ENCODE data around the gene KIF12. TPM values are rescaled to one million over a fixed set of nuclear protein-coding genes. Genes with fewer than 3 reads are reported as not detected.

KIF12 gene
- total RNA-seq, 1 donor from 2014 or later: 3.3 TPM

DNA sequence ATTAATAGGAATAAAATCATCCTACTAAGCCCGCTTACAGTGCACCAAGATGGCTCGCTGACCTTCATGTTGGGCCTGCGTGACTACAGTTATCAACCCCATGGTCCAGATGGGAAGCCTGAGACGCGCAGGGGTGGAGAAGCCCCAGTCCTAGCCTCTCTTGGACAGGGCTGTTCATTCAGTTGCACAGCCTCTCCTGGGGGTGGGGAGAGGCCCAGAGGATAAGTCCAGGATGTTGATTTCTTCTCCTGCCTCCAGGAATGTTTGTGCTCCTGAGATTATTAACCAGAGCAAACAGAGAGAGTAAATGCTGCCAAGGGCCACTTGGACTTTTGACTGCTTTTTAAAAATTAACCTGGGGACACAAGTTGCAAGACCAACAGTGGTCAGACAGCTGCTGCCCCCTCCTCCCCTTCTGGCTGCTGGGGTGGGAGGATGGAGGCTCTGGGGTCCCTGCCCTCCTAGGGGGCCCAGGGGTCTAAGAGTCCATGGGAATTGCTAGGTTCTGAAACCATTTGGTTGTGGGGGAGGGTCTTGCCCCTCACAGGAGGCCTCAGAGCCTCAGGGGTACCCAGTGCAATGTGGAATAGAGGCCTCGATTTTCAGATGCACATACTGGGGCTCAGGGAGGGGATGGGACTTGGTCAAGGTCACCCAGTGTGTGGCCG lies 18.2 kb downstream of the KIF12 start:
- Mint-ChIP-seq H3K9me3 (no peaks in the 10 kb centered on the region), H3K4me1 (no peaks in the 10 kb centered on the region), H3K27me3 (ENCODE audit: low read depth) (peaks cover 16% of the 10 kb centered on the region), H3K36me3 (no peaks in the 10 kb centered on the region), H3K27ac (no peak overlapping the region), H3K4me3 (no peak overlapping the region)
- no peak for DNase-seq (ENCODE audit: low spot score in 2 of 2, unreplicated experiment in 2 of 2)
- TF ChIP-seq, protein P1, sequence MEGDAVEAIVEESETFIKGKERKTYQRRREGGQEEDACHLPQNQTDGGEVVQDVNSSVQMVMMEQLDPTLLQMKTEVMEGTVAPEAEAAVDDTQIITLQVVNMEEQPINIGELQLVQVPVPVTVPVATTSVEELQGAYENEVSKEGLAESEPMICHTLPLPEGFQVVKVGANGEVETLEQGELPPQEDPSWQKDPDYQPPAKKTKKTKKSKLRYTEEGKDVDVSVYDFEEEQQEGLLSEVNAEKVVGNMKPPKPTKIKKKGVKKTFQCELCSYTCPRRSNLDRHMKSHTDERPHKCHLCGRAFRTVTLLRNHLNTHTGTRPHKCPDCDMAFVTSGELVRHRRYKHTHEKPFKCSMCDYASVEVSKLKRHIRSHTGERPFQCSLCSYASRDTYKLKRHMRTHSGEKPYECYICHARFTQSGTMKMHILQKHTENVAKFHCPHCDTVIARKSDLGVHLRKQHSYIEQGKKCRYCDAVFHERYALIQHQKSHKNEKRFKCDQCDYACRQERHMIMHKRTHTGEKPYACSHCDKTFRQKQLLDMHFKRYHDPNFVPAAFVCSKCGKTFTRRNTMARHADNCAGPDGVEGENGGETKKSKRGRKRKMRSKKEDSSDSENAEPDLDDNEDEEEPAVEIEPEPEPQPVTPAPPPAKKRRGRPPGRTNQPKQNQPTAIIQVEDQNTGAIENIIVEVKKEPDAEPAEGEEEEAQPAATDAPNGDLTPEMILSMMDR (IDR thresholded peaks at IDR 0.05; ENCODE audit: unreplicated experiment): no peak

DNA sequence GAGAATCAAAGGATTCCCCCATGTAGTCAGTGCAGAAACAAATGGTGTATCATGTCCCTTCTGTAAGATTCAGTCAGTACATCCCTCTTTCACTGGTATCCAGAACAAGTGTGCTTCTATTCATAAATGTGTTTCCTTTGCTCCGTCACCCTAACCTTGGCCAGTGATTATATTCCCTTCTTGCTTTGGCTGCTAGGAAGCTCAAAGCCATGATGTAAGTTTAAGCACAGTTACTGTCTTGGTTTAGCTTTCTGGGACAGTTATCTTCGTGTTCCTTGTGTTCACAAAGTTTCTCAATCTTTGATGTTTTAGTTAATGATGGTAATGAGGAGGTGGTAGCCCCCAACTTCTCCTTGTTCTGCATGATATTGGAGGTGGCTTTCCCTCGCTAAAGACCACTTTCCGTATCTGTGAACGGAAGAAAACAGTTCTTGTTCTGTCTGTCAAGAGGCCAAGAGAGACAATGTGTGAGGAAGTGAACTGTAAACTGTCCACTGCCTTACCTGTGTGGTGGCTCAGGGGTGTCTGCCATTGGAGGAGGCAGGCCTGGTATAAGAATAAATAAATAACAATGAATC lies 18.8 kb downstream of the KIF12 start:
- Mint-ChIP-seq H3K27me3 (ENCODE audit: low read depth) (peaks cover 22% of the 10 kb centered on the region), H3K9me3 (no peaks in the 10 kb centered on the region), H3K4me3 (no peak overlapping the region), H3K4me1 (no peaks in the 10 kb centered on the region), H3K36me3 (no peaks in the 10 kb centered on the region), H3K27ac (no peak overlapping the region)
- TF ChIP-seq, protein P1 (IDR thresholded peaks at IDR 0.05; ENCODE audit: unreplicated experiment): no peak
- no peak for DNase-seq (ENCODE audit: low spot score in 2 of 2, unreplicated experiment in 2 of 2)

DNA sequence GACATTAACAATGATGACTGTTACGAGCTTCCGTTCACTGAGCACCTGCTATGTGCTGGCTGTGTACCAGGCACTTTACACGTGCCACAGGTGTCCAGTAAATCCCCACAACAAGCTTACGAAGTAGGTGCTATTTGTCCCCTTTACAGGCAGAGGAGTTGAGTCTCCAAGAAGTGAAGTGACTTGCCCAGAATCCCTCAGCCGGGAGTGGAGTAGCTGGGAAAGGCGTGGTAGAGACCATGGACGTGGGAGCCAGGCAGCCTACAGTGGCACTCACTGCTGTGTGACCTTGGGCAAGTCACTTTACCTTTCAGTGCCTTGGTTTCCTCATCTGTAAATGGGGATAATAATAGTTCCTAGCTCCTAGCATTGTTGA lies 20.3 kb downstream of the KIF12 start:
- H3K27ac Mint-ChIP-seq: no peak overlapping the region

DNA sequence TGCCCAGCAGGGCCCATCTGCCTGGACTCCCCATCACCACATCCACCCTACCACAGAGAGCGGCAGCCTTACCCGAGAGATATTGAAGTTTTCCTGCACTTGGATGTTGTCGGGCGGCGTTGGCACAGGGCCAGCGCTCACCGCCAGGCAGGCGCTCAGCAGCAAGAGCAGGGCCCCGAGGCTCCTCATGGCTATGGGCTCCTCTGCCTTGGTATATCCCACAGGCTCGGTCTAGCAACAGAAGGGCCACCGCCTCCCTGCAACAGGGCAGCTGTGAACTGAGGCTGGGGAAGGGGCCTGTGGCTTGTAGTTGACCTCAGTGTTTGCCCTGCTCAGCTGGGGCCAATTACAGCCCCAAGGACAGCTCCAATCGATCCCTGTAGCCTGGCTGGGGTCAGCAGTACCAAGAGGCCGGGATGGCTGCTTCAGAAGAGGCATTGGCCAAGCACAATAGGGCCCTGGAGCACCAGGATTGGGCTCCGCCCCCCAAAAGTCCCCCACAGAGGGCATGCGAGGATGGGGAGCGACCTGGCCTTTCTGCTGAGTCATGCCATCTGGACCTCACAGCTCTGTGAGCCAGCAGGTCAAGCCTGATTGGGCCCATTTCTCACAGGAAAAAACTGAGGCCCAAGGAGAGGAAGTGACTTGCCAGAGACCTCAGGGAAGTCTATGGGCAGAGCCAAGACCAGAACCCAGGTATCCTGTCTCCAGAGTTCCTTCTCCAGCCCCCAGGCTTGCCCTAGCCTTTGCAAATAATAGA lies 20.9 kb downstream of the KIF12 start, which contains the start of gene AMBP:
AMBP (minus strand) TSS at position 280 of the 760 bp plus-strand sequence; CDS start at position 189, 91 bp downstream.
- TF ChIP-seq, protein P1 (IDR thresholded peaks at IDR 0.05; ENCODE audit: unreplicated experiment): no peak
- peaks cover 32% of the 10 kb centered on the region for H3K27me3 Mint-ChIP-seq (ENCODE audit: low read depth)
- H3K36me3 Mint-ChIP-seq: no peaks in the 10 kb centered on the region
- H3K4me3 Mint-ChIP-seq: no peak within 1 kb of the TSS
- H3K4me1 Mint-ChIP-seq: no peaks in the 10 kb centered on the region
- H3K9me3 Mint-ChIP-seq: no peaks in the 10 kb centered on the region
- no peak within 1 kb of the TSS for H3K27ac Mint-ChIP-seq
- no peak for DNase-seq (ENCODE audit: low spot score in 2 of 2, unreplicated experiment in 2 of 2)

More for the DNA sequence above, 20.3 kb downstream of the KIF12 start:
- no peak for DNase-seq (ENCODE audit: low spot score in 2 of 2, unreplicated experiment in 2 of 2)
- no peaks in the 10 kb centered on the region for H3K4me1 Mint-ChIP-seq
- H3K36me3 Mint-ChIP-seq: no peaks in the 10 kb centered on the region
- TF ChIP-seq, protein P1 (IDR thresholded peaks at IDR 0.05; ENCODE audit: unreplicated experiment): no peak
- peaks cover 32% of the 10 kb centered on the region for H3K27me3 Mint-ChIP-seq (ENCODE audit: low read depth)
- no peaks in the 10 kb centered on the region for H3K9me3 Mint-ChIP-seq
- H3K4me3 Mint-ChIP-seq: no peak overlapping the region

DNA sequence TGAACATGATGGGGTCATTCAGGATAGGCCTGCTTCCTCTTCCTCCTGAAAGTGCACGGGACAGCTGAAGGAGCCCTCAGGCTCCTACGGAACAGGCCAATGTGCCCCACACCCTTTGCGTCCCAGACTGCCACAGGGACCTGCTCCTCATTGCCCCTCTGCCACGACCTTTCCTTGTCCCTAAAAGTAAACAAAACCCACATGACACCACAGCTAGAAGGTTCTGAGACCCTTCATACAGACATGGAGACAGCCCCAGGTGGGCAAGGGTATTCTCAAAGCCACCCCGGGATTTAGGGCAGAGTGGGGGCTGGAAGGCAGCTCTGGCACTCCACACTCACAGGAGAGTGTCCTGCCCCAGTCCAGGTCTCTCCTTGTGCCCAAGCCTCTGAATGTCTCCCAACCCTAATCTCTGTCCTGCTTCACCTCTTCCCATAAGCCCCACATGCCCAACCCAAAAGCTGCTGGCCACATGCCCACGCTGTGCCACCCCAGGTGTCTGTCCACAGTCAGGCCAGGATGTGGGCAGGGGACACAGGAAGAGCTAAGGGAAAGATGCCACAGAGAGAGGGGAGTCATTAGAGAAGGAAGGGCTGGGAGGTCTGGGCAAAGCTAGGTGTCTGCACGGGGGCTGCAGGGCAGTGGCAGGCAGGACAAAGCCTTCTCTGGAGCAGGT lies 21.8 kb downstream of the KIF12 start:
- no peak overlapping the region for H3K4me3 Mint-ChIP-seq
- no peak overlapping the region for H3K27ac Mint-ChIP-seq
- H3K9me3 Mint-ChIP-seq: no peaks in the 10 kb centered on the region

More for the DNA sequence above, 21.8 kb downstream of the KIF12 start:
- H3K4me1 Mint-ChIP-seq: no peaks in the 10 kb centered on the region
- DNase-seq (ENCODE audit: low spot score in 2 of 2, unreplicated experiment in 2 of 2): no peak
- no peaks in the 10 kb centered on the region for H3K36me3 Mint-ChIP-seq
- H3K27me3 Mint-ChIP-seq (ENCODE audit: low read depth): peaks cover 36% of the 10 kb centered on the region
- TF ChIP-seq, protein P1 (IDR thresholded peaks at IDR 0.05; ENCODE audit: unreplicated experiment): no peak

All from mesothelial cell of epicardium (in vitro differentiated cells).